Pons (tissue), 1 donor: ENCODE measurements around the gene MYO9A.

Experiments
- DNase-seq: peaks from one replicate; pipeline ENCODE4 v3.0.0-alpha.2; 2016; ENCODE audit warnings: low spot score

Gene MYO9A

DNA sequence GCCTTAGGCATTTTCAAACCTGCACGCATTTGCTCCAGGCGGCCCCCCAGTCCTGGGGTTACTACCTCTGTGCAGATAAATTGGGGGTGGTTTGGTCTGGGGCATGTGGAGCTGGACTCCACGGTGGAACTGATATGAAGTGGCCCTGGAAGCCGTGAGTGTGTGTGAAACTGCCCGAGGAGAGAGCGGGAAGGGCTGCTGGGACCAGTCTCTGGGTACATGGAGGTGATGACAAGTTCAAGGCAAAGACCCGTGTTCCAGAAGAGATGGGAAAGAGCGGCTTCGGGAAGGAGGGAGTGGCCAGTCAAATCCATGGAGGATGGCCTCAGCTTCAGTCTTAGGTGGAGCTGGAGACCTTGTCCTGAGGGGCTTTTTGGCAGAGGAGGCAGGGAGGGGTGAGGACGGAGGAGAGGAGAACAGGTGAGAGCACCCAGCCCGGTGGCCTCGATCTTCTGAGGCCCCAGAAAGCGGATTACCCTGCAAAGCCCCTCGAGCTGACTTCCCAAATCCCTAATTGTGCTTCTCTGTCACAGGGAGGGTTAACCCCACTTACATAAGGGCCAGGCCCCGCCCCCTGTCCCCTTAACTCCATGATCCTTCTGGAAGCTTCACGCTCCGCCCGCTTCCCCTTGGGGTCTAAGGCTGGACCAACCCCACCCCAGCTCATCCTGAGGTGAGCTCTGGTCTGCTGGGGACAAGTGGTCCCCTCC, 309.5 kb downstream of the MYO9A start:
- DNase-seq = no peak

GRCh38 chr15:71807691-71808091, 310.3 kb downstream of the MYO9A start:
- no peak for DNase-seq

DNA sequence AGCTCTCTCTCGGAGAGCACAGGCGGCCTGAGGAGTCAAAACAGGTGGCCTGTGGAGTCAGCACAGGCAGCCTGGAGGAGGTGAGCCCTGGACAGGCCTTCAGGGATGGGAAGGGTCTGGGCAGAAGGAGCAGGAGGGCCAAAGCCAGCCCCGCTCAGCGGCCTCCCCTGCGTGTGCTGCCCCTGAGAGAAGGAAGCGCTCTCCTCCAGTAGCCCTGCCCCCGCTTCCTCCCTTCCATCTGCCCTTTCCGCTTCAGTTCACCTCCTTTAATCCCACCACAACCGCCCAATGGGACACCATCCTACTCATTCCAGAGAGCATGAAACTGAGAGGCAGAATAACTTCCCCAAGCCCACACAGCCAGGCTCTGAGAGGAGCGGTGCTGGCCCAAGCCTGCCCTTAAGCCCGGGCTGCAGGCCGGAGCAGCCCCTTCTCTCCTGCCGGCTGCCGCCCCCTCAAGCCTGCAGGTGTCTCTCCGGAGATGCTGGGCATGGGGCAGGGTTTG, 310.8 kb downstream of the MYO9A start:
- DNase-seq = no peak

- DNase-seq = no peak
Observed at GRCh38 chr15:71806452-71806931, 311.5 kb downstream of the MYO9A start.

- no peak for DNase-seq
Observed at GRCh38 chr15:71804695-71805470, 313.1 kb downstream of the MYO9A start.

GRCh38 chr15:71804226-71804625, 313.7 kb downstream of the MYO9A start:
- no peak for DNase-seq

- no peak for DNase-seq
Observed at GRCh38 chr15:71802770-71803169, 315.2 kb downstream of the MYO9A start.

GRCh38 chr15:71801935-71802655, 315.9 kb downstream of the MYO9A start:
- DNase-seq = no peak

- DNase-seq = peak; percentile 45
Observed at GRCh38 chr15:71800835-71801745, 316.9 kb downstream of the MYO9A start.

- DNase-seq = no peak
Observed at GRCh38 chr15:71800190-71800589, 317.8 kb downstream of the MYO9A start.

DNA sequence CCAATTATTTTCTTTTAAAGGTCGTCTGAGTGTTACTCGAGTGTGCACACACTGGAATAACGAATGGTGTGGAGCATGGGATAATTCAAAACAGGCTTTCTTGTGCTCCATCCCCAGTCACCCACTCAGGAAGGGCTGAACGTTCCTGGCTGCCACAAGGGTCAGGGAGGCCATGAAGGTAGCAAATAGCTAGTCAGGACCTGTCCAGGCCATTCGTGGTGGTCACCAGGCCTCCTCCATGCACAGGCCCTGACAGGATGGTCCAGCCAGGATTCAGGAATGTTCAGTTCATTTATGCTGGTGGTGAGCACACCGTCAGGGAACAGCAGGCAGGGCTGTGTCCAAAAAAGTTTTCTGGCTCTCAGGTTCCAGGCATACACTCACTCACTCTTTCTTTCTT, 319.3 kb downstream of the MYO9A start:
- no peak for DNase-seq

GRCh38 chr15:71792521-71792920, 325.4 kb downstream of the MYO9A start:
- no peak for DNase-seq

GRCh38 chr15:71791975-71792374, 326.0 kb downstream of the MYO9A start:
- no peak for DNase-seq

- no peak for DNase-seq
Observed at GRCh38 chr15:71790081-71790480, 327.9 kb downstream of the MYO9A start.

DNA sequence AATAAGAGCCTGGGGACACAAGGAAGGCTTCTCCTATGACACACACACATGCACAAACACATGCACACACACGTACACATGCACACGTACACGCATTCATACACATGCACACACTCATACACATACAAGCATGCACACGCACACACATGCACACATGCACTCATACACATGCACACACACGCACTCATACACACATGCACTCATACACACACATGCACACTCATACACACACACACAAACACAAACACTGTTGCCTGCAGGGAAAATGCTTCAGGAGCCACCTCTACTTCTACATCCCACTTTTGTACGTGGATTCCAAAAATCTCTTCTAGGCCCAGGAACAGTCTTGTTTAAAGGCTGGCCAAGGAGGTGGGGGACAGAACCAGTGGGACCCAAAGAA, 328.3 kb downstream of the MYO9A start:
- DNase-seq = no peak

- DNase-seq = no peak
Observed at GRCh38 chr15:71788646-71789579, 329.0 kb downstream of the MYO9A start.

DNA sequence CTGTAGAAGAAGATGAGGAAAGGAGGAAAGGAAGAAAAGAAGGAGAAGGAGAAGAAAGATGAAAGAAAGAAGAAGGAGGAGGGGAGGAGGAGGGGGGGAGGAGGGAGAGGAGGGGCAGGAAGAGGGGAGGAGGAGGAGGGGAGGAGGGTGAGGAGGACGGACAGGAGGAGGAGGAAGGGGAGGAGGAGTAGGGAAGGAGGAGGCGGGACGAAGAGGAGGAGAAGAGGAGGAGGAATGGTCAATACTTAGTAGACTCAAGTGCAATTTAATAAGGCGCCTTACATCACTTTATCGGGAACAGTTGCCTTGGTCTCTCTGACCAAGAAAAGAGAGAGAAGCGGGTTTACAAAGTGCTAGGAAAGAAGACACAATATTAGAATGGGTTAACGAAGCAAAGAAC, 331.3 kb downstream of the MYO9A start:
- no peak for DNase-seq

DNA sequence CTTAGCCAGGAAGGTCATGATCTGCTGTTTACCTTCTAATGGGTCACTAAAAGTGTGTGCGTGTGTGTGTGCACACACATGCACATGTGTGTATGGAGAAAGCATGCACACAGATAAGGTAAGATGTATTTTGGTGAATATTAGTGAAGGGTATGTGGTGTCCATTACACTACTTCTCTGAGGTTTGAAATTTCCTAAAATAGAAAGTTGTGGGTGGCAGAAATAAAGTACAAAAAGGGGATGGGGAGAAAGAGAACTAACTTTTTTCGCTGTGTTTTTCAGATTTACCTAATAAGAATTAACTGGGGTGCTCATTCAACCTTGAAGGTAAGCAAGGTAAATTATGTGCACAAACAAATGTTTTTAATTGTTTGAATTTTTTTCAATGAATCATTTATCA, 332.0 kb downstream of the MYO9A start:
- DNase-seq = no peak

- no peak for DNase-seq
Observed at GRCh38 chr15:71784719-71785118, 333.2 kb downstream of the MYO9A start.

DNA sequence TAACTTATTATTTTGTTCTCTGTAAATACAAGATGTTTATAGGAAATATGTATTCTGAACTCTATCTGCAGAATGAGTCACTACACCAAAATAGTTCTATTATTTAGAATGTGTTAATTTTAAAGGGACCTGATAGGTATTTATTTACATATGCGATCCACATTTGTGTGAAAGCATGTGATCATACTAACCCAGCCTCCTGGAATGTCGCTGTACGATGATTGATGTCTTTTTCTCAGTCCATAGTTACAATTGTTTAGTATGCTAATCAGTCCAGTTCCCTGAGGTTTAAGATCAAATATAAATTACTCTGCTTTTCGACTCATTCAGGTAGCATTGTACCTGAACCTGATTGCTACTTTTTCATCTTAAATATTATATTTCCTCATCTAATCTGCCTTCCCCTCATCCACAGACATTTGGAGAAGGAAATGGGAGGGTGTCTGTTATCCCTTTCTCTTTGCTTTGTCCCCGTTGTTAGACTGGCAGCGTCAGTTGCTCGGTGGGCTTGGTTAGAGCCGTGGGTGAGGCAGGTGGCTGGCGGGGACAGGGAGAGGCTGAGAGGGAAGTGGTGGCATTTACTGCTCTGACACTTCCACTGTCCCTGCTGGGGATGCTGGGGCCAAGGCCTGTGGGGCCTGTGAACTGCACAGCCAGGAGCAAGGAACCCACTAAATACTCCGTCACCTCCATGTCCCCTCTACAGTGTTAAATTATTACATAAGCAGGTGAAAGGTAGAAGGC, 335.4 kb downstream of the MYO9A start:
- DNase-seq = no peak
